ENCODE results near the gene CCR7.

The CCR7 gene

GRCh38 chr17:40520991-40521453 lies 44.2 kb downstream of the CCR7 start:
- in situ Hi-C loops (cut with MboI; ENCODE audit: low sequenced_read_pairs), result no loop called here
- Histone ChIP-seq H3K4me3 (no peak overlapping the region), H3K9me3 (no peaks in the 10 kb centered on the region), H3K4me1 (peaks cover 5% of the 10 kb centered on the region), H3K27me3 (ENCODE audit: low read depth) (no peaks in the 10 kb centered on the region), H3K36me3 (replicated peaks) (no peaks in the 10 kb centered on the region)
- no peak for DNase-seq (ENCODE audit: low spot score in 2 of 2)

GRCh38 chr17:40519089-40519775 lies 46.0 kb downstream of the CCR7 start:
- DNase-seq (ENCODE audit: low spot score in 2 of 2), result no peak

GRCh38 chr17:40518401-40519088 lies 46.7 kb downstream of the CCR7 start:
- Histone ChIP-seq H3K4me3 (no peak overlapping the region), H3K36me3 (replicated peaks) (no peaks in the 10 kb centered on the region), H3K27me3 (ENCODE audit: low read depth) (no peaks in the 10 kb centered on the region), H3K9me3 (no peaks in the 10 kb centered on the region), H3K4me1 (no peaks in the 10 kb centered on the region)
- in situ Hi-C loops (cut with MboI; ENCODE audit: low sequenced_read_pairs), result no loop called here
- DNase-seq (ENCODE audit: low spot score in 2 of 2), result no peak

More at GRCh38 chr17:40519089-40519775, 46.0 kb downstream of the CCR7 start:
- Histone ChIP-seq H3K4me3 (no peak overlapping the region), H3K9me3 (no peaks in the 10 kb centered on the region), H3K27me3 (ENCODE audit: low read depth) (no peaks in the 10 kb centered on the region), H3K4me1 (peaks cover 5% of the 10 kb centered on the region), H3K36me3 (replicated peaks) (no peaks in the 10 kb centered on the region)
- in situ Hi-C loops (cut with MboI; ENCODE audit: low sequenced_read_pairs), result no loop called here

GRCh38 chr17:40517981-40518380 lies 47.3 kb downstream of the CCR7 start:
- Histone ChIP-seq H3K27me3 (ENCODE audit: low read depth) (no peaks in the 10 kb centered on the region), H3K36me3 (replicated peaks) (no peaks in the 10 kb centered on the region), H3K9me3 (no peaks in the 10 kb centered on the region), H3K4me1 (no peaks in the 10 kb centered on the region), H3K4me3 (no peak overlapping the region)
- in situ Hi-C loops (cut with MboI; ENCODE audit: low sequenced_read_pairs), result no loop called here
- no peak for DNase-seq (ENCODE audit: low spot score in 2 of 2)

GRCh38 chr17:40517286-40517662 lies 48.0 kb downstream of the CCR7 start:
- Histone ChIP-seq H3K4me1 (no peaks in the 10 kb centered on the region), H3K4me3 (no peak overlapping the region)
- DNase-seq (ENCODE audit: low spot score in 2 of 2), result no peak

GRCh38 chr17:40516581-40517285 lies 48.5 kb downstream of the CCR7 start:
- in situ Hi-C loops (cut with MboI; ENCODE audit: low sequenced_read_pairs), result no loop called here
- Histone ChIP-seq H3K9me3 (no peaks in the 10 kb centered on the region), H3K36me3 (replicated peaks) (no peaks in the 10 kb centered on the region), H3K4me3 (no peak overlapping the region), H3K27me3 (ENCODE audit: low read depth) (no peaks in the 10 kb centered on the region), H3K4me1 (no peaks in the 10 kb centered on the region)
- no peak for DNase-seq (ENCODE audit: low spot score in 2 of 2)

More at GRCh38 chr17:40517286-40517662, 48.0 kb downstream of the CCR7 start:
- in situ Hi-C loops (cut with MboI; ENCODE audit: low sequenced_read_pairs), result no loop called here
- H3K36me3 ChIP-seq (replicated peaks), result no peaks in the 10 kb centered on the region
- H3K9me3 ChIP-seq, result no peaks in the 10 kb centered on the region
- H3K27me3 ChIP-seq (ENCODE audit: low read depth), result no peaks in the 10 kb centered on the region

GRCh38 chr17:40515491-40516041 lies 49.7 kb downstream of the CCR7 start:
- Histone ChIP-seq H3K36me3 (replicated peaks) (no peaks in the 10 kb centered on the region), H3K4me1 (no peaks in the 10 kb centered on the region), H3K27me3 (ENCODE audit: low read depth) (no peaks in the 10 kb centered on the region), H3K4me3 (no peak overlapping the region), H3K9me3 (no peaks in the 10 kb centered on the region)
- in situ Hi-C loops (cut with MboI; ENCODE audit: low sequenced_read_pairs), result no loop called here
- no peak for DNase-seq (ENCODE audit: low spot score in 2 of 2)

- Histone ChIP-seq H3K27me3 (ENCODE audit: low read depth) (no peaks in the 10 kb centered on the region), H3K36me3 (replicated peaks) (no peaks in the 10 kb centered on the region), H3K4me1 (no peaks in the 10 kb centered on the region), H3K9me3 (no peaks in the 10 kb centered on the region), H3K4me3 (no peak overlapping the region)
- in situ Hi-C loops (cut with MboI; ENCODE audit: low sequenced_read_pairs), result no loop called here
- DNase-seq (ENCODE audit: low spot score in 2 of 2), result no peak
Observed at GRCh38 chr17:40515011-40515410, 50.3 kb downstream of the CCR7 start.

GRCh38 chr17:40514013-40514875 lies 51.0 kb downstream of the CCR7 start:
- no peaks in the 10 kb centered on the region for H3K4me1 ChIP-seq
- no peaks in the 10 kb centered on the region for H3K27me3 ChIP-seq (ENCODE audit: low read depth)
- no peaks in the 10 kb centered on the region for H3K9me3 ChIP-seq
- in situ Hi-C loops (cut with MboI; ENCODE audit: low sequenced_read_pairs), result no loop called here
- H3K4me3 ChIP-seq, result no peak overlapping the region
- no peak for DNase-seq (ENCODE audit: low spot score in 2 of 2)
- no peaks in the 10 kb centered on the region for H3K36me3 ChIP-seq (replicated peaks)

GRCh38 chr17:40511667-40512220 lies 53.5 kb downstream of the CCR7 start:
- no peak for DNase-seq (ENCODE audit: low spot score in 2 of 2)
- H3K4me1 ChIP-seq, result no peaks in the 10 kb centered on the region
- in situ Hi-C loops (cut with MboI; ENCODE audit: low sequenced_read_pairs), result no loop called here

GRCh38 chr17:40511136-40511535 lies 54.1 kb downstream of the CCR7 start:
- H3K4me1 ChIP-seq, result no peaks in the 10 kb centered on the region
- no peak overlapping the region for H3K4me3 ChIP-seq
- no peak for DNase-seq (ENCODE audit: low spot score in 2 of 2)

More at GRCh38 chr17:40511667-40512220, 53.5 kb downstream of the CCR7 start:
- no peaks in the 10 kb centered on the region for H3K9me3 ChIP-seq
- H3K36me3 ChIP-seq (replicated peaks), result no peaks in the 10 kb centered on the region
- no peak overlapping the region for H3K4me3 ChIP-seq
- H3K27me3 ChIP-seq (ENCODE audit: low read depth), result no peaks in the 10 kb centered on the region

GRCh38 chr17:40510328-40510648 lies 55.0 kb downstream of the CCR7 start:
- in situ Hi-C loops (cut with MboI; ENCODE audit: low sequenced_read_pairs), result no loop called here
- no peak overlapping the region for H3K4me3 ChIP-seq
- H3K4me1 ChIP-seq, result no peaks in the 10 kb centered on the region
- no peaks in the 10 kb centered on the region for H3K9me3 ChIP-seq
- H3K36me3 ChIP-seq (replicated peaks), result no peaks in the 10 kb centered on the region
- H3K27me3 ChIP-seq (ENCODE audit: low read depth), result no peaks in the 10 kb centered on the region
- DNase-seq (ENCODE audit: low spot score in 2 of 2), result no peak

More at GRCh38 chr17:40511136-40511535, 54.1 kb downstream of the CCR7 start:
- Histone ChIP-seq H3K27me3 (ENCODE audit: low read depth) (no peaks in the 10 kb centered on the region), H3K36me3 (replicated peaks) (no peaks in the 10 kb centered on the region), H3K9me3 (no peaks in the 10 kb centered on the region)
- in situ Hi-C loops (cut with MboI; ENCODE audit: low sequenced_read_pairs), result no loop called here
